Erythroblast (primary cell): ENCODE data around the gene MYOD1.
A peak's percentile ranks its signal among the peaks of the same experiment; 100 is the strongest.

Source experiments
- DNase-seq, 2 experiments: peaks; one replicate each; lab custom pipeline; 2025; lab: John Stamatoyannopoulos, UW
- GATA1 ChIP-seq: IDR thresholded peaks from 2 replicates; pipeline ENCODE4 v1.6.1; 2011; ENCODE audit warnings: low read depth, mild to moderate bottlenecking, control low read depth, low read length, moderate library complexity
- POLR2A ChIP-seq: IDR thresholded peaks from 2 replicates; pipeline ENCODE4 v1.6.1; 2011; ENCODE audit warnings: mild to moderate bottlenecking, low read length

The MYOD1 gene

DNA sequence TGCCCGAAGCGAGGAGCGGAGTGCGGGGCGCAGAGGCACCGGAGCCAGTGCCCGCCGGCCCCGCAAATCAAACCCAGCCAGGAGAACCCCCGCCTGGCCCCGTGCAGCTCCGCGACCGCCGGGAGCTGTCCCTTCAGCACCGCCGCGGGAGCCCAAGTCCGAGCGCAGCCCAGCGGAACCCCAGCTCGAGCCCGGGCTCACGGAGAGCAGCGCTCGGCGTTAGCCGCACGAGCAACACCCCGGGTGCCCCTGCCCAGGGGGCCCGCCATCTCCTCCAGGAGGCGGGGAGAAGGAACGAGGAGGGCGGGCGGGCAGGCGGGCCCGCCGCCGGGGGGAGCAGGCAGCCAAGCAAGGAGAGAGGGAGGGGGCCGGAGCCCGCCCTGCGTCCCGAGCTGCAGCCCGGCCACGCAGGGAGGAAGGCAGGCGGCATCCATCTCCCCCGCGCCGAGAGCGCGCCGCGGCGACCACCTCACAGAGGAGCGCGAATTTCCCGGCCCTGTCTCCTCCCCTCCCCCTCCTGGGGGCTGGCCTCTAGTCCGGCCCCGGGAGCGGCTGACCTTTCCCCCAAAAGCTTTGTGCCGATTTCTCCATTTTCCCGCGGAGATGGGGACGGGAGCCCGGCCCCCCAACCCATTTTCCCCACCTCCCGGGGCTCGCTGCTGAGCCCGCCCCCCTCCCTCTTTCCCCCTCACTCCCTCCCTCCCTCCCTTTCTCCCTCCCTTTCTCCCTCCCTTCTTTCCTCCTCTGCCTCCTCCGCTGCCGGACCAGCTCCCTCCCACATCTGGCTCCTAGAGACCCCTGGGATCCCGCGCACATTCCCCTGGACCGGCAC is 15.8 kb downstream of the MYOD1 start:
- DNase-seq = peak; percentile 52 to 58
- TF ChIP-seq POLR2A = no peak
- TF ChIP-seq GATA1 = no peak

DNA sequence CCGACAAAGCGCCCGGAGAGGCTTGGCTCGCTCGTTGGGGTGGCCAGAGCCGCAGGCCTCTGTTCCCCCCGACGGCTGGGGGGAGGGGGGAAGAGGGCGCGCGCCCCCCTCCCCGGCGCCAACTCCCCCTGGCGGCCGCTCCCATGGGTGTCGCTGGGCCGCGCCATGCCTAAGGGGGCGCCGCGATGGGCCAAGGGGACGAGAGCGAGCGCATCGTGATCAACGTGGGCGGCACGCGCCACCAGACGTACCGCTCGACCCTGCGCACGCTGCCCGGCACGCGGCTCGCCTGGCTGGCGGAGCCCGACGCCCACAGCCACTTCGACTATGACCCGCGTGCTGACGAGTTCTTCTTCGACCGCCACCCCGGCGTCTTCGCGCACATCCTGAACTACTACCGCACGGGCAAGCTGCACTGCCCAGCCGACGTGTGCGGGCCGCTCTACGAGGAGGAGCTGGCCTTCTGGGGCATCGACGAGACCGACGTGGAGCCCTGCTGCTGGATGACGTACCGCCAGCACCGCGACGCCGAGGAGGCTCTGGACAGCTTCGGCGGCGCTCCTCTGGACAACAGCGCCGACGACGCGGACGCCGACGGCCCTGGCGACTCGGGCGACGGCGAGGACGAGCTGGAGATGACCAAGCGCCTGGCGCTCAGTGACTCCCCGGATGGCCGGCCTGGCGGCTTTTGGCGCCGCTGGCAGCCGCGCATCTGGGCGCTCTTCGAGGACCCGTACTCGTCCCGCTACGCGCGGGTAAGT is 16.6 kb downstream of the MYOD1 start:
- TF ChIP-seq POLR2A (no peak), GATA1 (no peak)
- DNase-seq = peak in 1 of 2 experiments; percentile 12

- DNase-seq = no peak
- TF ChIP-seq GATA1 = no peak
- no peak for TF ChIP-seq POLR2A
These were observed 17.2 kb downstream of the MYOD1 start for GRCh38 chr11:17736579-17736893.

DNA sequence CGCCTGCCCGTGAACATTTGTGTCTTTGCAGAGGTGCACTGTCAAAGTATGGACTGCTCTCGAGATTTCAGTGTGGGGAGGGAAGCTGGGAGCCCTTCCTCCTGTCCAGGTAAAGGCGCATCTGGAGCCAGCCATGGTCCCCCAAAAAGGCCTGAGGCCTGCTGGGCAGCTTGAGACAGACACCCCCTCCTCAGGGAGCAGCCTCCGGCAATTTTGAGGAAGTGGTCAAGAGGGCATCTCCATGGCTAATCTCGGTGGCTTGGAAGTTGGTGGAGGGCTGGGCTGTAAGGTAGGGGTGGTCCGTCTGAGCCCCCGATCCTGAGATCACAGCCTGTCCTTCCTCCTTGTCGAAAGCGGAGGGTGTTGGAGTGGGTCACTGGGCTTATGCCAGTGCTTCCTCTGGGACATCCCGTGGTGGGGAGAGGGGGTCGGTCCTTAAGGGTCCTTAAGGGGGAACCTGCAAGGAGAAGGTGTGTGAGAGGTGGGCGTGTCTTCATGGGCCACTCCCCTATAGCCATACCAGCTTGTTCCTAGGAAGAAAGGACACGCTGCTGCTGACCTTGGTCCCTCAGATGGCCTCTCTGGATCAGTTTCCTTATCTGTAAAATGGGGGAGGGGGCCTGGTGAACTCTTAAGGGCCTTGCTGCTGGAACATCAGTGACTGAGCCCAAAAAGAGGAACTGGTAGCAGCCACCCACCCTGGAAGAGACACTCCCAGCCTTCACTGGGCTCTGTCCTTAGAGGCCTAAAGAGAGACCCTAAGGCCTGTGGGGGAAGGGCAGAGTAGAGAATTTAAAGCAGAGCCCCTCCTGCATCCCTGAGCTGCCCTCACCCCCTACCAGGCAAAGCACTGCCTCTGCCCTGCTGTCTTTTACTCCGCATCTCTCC is 17.8 kb downstream of the MYOD1 start:
- TF ChIP-seq GATA1 = no peak
- no peak for TF ChIP-seq POLR2A

DNA sequence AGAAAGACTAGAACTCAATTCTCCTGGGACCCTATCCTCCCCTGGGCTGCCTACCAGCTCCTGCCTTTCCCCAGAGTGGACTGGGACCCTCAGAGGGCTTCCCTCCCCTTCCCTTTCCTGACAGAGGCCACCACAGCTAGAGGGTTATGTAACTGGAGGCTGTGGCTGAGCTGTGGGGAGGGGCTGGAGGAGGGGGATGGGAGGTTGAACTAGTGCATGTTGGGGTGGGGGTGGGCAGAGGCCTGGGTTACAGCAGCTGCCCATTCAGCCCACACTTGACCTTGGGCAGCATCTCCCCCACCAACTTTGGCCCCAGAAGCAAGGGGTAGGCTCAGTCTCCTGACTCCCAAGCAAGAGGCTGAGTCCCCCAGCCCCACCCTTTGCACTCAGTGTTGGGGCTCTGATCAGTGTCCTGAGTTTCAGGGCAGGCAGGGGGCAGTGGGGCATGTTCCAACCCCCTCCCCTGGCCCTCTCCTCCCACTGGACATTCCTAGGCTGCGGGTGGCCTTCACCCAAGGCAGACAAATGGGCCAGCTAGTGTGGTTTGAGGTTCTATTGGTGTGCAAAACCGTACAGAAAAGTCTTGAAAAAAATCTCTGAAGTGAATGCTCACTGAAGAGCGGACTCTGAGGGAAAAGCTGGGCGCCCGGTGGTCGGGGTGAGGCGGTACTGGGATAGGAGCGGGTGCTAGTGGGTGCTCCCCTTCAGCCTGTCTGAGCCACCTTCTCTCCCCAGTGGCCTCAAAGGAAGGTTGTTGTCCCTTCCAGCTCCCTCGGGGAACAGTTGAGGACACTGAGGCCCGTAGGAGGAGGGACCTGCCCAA is 19.0 kb downstream of the MYOD1 start:
- TF ChIP-seq GATA1 (no peak), POLR2A (no peak)
- no peak for DNase-seq

More for the DNA sequence above, 17.8 kb downstream of the MYOD1 start:
- DNase-seq = no peak

- DNase-seq = no peak
- TF ChIP-seq POLR2A (no peak), GATA1 (no peak)
These were observed 20.6 kb downstream of the MYOD1 start for GRCh38 chr11:17739945-17740338.

DNA sequence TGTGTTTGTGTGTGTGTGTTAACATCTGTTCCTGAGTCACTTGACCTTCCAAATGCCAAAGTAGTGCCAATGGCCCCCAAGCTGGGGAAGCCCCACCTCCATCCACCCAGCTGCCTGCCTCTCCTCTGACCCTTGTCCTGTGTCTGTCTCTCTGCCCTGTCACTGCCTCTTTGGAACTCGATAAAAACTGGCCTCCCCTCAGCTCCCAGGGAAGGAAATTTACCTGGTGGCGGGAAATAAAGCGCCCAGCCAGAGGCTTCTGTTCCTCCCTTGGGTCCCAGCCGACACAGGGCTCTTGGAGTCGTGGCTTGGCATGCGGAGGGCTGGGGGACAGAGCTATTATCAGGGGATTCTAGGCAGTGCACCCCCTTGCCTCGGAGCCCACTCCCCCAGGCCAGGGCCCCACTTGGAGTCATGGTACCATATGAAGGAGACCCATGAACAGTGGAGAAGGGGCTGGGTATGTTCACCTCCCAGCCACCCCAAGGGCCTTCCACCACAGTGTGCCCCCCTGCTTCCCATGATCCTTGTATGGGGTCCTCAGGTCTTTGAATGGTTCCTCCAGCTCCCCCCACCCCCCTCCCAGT is 21.4 kb downstream of the MYOD1 start:
- TF ChIP-seq POLR2A (no peak), GATA1 (no peak)
- DNase-seq = no peak

- no peak for DNase-seq
- TF ChIP-seq GATA1 = no peak
These were observed 22.1 kb downstream of the MYOD1 start for GRCh38 chr11:17741487-17741886.

DNA sequence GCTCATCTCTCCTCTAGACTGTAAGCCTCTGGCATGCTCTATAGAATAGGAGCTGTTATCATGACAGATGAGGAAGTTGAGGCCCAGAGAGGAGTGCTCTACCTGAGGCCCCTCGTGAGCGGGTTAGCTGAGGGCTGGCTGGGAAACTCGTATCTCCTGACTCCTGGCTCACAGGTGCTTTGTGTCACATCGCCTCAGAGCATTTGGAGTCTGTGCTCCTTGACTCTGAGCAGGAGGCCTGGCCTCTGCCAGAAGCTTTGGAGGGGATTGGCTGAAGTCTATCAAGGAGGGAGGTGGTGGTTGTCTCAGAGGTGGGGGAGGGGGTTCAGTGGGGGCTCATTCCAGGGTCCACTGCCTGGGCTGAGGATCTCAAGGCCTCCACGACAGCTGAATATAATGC is 22.6 kb downstream of the MYOD1 start:
- DNase-seq = no peak

GRCh38 chr11:17743026-17743807 is 23.8 kb downstream of the MYOD1 start:
- no peak for DNase-seq
- TF ChIP-seq POLR2A = no peak
- no peak for TF ChIP-seq GATA1

More for the DNA sequence above, 22.6 kb downstream of the MYOD1 start:
- no peak for TF ChIP-seq POLR2A
- no peak for TF ChIP-seq GATA1

DNA sequence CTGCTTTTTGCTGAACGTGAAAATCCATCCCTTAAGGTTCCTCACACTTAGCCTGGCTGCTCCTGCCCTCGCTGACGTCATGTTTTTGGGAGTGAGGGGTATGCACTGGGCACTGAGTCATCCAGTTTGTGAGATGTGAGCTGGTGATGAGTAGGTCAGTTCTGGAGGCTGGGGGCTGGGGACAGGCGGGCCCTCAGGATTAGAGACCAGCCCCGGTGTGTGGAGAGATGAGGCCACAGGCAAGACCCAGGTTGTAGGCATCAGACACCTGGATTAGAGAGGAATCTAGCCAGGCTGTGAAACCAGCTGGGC is 24.4 kb downstream of the MYOD1 start:
- TF ChIP-seq GATA1 = no peak
- no peak for TF ChIP-seq POLR2A
- no peak for DNase-seq

- TF ChIP-seq POLR2A (no peak), GATA1 (no peak)
These were observed 25.0 kb downstream of the MYOD1 start for GRCh38 chr11:17744151-17744940.

More at GRCh38 chr11:17744151-17744940, 25.0 kb downstream of the MYOD1 start:
- DNase-seq = no peak
